ENCODE measurements around the gene ABCC10.
"Not testable (repeated sequence)": the region's sequence is repeated elsewhere in the genome, so short reads cannot be mapped to it uniquely, and the experiment has no call there.

ABCC10 gene

DNA sequence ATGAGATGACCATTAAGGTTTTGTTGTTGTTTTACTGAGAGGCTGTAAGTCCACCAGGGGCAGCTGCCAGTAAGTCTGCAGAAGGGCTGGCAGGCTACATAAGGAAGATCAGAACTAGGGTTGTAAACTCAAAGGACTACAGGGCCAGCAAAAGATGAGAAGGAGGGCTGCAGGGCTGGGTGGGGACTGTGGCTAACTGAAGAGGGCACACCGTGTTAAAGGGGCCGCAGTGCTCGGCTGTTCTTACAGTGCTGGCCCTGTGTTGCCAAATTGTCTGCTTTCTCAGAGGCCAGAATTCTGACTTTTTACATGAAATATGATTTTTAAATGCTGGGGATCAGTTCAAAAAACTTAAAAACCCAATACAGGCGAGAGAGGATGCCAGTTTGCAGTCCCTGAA lies 32.4 kb upstream of the ABCC10 start:
- no peak for FAIRE-seq
- no peak for DNase-seq (ENCODE audit: insufficient read length)
- no peak for TF ChIP-seq POLR2AphosphoS5 (IDR thresholded peaks at IDR 0.05; ENCODE audit: low read depth, low read length)

GRCh38 chr6:43395776-43396175 lies 31.6 kb upstream of the ABCC10 start:
- DNase-seq (ENCODE audit: insufficient read length) (no peak), FAIRE-seq (no peak)
- no peak for TF ChIP-seq POLR2AphosphoS5 (IDR thresholded peaks at IDR 0.05; ENCODE audit: low read depth, low read length)
- no peak for TF ChIP-seq POLR2A (IDR thresholded peaks at IDR 0.05; ENCODE audit: low read depth, low read length)
- no peak for TF ChIP-seq TAF1 (IDR thresholded peaks at IDR 0.05; ENCODE audit: borderline replicate concordance, low read depth, low read length)

- FAIRE-seq (no peak), DNase-seq (ENCODE audit: insufficient read length) (no peak)
Observed at GRCh38 chr6:43396408-43397149, 30.8 kb upstream of the ABCC10 start.

GRCh38 chr6:43399932-43400487 lies 27.3 kb upstream of the ABCC10 start:
- no peak for TF ChIP-seq POLR2A (IDR thresholded peaks at IDR 0.05; ENCODE audit: low read depth, low read length)
- no peak for TF ChIP-seq TAF1 (IDR thresholded peaks at IDR 0.05; ENCODE audit: borderline replicate concordance, low read depth, low read length)
- TF ChIP-seq POLR2AphosphoS5 (IDR thresholded peaks at IDR 0.05; ENCODE audit: low read depth, low read length) = no peak
- DNase-seq (ENCODE audit: insufficient read length) (no peak), FAIRE-seq (no peak)

More at GRCh38 chr6:43396408-43397149, 30.8 kb upstream of the ABCC10 start:
- TF ChIP-seq TAF1 (IDR thresholded peaks at IDR 0.05; ENCODE audit: borderline replicate concordance, low read depth, low read length) (no peak), POLR2A (IDR thresholded peaks at IDR 0.05; ENCODE audit: low read depth, low read length) (no peak), POLR2AphosphoS5 (IDR thresholded peaks at IDR 0.05; ENCODE audit: low read depth, low read length) (no peak)

DNA sequence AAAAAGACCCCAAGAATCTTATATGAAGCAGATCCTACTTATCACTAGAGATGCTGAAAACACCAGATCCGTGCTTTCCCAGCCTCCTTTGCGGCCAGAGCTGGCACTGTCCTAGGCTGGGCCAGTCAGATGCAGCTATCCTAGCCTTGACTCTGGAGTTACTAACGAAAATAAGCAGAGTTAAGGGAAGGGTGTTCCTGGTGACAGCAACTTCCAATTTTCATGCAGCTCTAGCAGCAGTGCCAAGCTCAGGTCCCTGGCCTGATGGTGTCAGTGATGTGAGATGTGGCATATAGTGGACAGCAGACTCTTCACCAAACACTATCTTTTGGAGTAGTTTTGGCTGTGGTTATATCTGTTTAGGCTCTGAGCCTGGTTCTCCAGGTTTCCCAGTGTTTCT lies 25.6 kb upstream of the ABCC10 start:
- DNase-seq (ENCODE audit: insufficient read length) = no peak
- no peak for TF ChIP-seq POLR2AphosphoS5 (IDR thresholded peaks at IDR 0.05; ENCODE audit: low read depth, low read length)
- TF ChIP-seq TAF1 (IDR thresholded peaks at IDR 0.05; ENCODE audit: borderline replicate concordance, low read depth, low read length) = no peak
- no peak for TF ChIP-seq POLR2A (IDR thresholded peaks at IDR 0.05; ENCODE audit: low read depth, low read length)
- no peak for FAIRE-seq

- DNase-seq (ENCODE audit: insufficient read length) = no peak
Observed at GRCh38 chr6:43402820-43403219, 24.5 kb upstream of the ABCC10 start.

DNA sequence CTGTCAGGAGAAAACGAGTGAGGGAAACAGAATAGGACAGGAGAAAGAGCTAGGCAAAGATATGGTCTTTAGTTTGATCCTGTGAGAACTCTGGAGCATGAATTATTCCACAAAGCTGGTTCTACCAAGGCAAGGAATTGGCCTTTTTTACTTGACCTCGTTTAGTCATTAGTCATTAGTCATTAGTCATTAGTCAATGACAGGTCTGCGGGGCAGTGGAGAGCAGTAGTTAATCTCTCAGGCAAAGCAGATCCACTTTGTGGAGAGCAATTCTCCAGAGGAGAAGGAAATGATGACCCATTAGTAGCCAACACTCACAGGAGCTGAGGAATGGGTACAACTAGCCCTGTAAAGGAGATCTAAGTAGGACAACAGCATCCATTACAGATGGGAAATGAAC lies 22.0 kb upstream of the ABCC10 start:
- TF ChIP-seq POLR2AphosphoS5 (IDR thresholded peaks at IDR 0.05; ENCODE audit: low read depth, low read length) (no peak), TAF1 (IDR thresholded peaks at IDR 0.05; ENCODE audit: borderline replicate concordance, low read depth, low read length) (no peak), POLR2A (IDR thresholded peaks at IDR 0.05; ENCODE audit: low read depth, low read length) (no peak)
- DNase-seq (ENCODE audit: insufficient read length) = no peak
- FAIRE-seq = no peak

More at GRCh38 chr6:43402820-43403219, 24.5 kb upstream of the ABCC10 start:
- no peak for TF ChIP-seq TAF1 (IDR thresholded peaks at IDR 0.05; ENCODE audit: borderline replicate concordance, low read depth, low read length)
- TF ChIP-seq POLR2A (IDR thresholded peaks at IDR 0.05; ENCODE audit: low read depth, low read length) = no peak
- no peak for TF ChIP-seq POLR2AphosphoS5 (IDR thresholded peaks at IDR 0.05; ENCODE audit: low read depth, low read length)
- no peak for FAIRE-seq

DNA sequence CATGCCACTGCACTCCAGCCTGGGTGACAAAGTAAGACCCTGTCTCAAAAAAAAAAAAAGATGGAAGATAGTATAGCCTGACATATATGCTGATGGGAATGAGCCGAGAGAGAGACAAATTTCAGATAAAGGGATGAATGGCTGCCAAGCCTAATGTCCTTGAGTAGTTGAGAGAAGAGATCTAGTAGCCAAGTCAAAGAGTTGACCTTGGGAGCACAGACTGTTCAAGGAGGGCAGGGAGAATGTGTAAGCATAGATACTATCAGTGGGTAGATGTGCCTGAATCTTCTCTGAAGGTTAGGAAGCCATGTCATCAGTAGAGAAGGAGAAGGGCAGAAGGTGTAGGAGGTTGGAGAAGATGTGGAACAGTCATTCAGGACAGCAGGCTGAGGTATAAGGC lies 20.0 kb upstream of the ABCC10 start:
- no peak for TF ChIP-seq TAF1 (IDR thresholded peaks at IDR 0.05; ENCODE audit: borderline replicate concordance, low read depth, low read length)
- DNase-seq (ENCODE audit: insufficient read length) (no peak), FAIRE-seq (no peak)

DNA sequence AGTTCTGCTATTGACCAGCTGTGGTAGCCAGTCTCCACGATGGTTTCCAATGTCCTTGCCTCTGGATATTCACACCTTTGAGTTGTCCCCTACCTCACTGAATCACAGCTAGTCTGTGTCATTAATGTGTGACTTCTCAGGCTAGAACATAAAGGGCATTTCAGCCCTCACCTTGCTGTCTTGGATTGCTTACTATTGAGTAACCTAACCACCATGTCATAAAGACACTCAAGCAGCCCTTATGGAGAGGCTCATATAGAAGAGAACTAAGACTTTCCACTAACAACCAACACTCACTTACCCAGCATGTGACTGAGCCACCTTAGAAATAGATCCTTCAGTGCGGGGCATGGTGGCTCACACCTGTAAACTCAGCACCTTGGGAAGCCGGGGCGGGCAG lies 19.1 kb upstream of the ABCC10 start:
- DNase-seq (ENCODE audit: insufficient read length) (no peak), FAIRE-seq (no peak)
- no peak for TF ChIP-seq POLR2A (IDR thresholded peaks at IDR 0.05; ENCODE audit: low read depth, low read length)
- no peak for TF ChIP-seq POLR2AphosphoS5 (IDR thresholded peaks at IDR 0.05; ENCODE audit: low read depth, low read length)
- no peak for TF ChIP-seq TAF1 (IDR thresholded peaks at IDR 0.05; ENCODE audit: borderline replicate concordance, low read depth, low read length)

GRCh38 chr6:43410776-43411175 lies 16.6 kb upstream of the ABCC10 start:
- FAIRE-seq; DNase-seq (ENCODE audit: insufficient read length): not testable (repeated sequence)

- no peak for FAIRE-seq
- TF ChIP-seq TAF1 (IDR thresholded peaks at IDR 0.05; ENCODE audit: borderline replicate concordance, low read depth, low read length) (no peak), POLR2A (IDR thresholded peaks at IDR 0.05; ENCODE audit: low read depth, low read length) (no peak), POLR2AphosphoS5 (IDR thresholded peaks at IDR 0.05; ENCODE audit: low read depth, low read length) (no peak)
- DNase-seq (ENCODE audit: insufficient read length) = no peak
Observed at GRCh38 chr6:43412541-43412940, 14.8 kb upstream of the ABCC10 start.

DNA sequence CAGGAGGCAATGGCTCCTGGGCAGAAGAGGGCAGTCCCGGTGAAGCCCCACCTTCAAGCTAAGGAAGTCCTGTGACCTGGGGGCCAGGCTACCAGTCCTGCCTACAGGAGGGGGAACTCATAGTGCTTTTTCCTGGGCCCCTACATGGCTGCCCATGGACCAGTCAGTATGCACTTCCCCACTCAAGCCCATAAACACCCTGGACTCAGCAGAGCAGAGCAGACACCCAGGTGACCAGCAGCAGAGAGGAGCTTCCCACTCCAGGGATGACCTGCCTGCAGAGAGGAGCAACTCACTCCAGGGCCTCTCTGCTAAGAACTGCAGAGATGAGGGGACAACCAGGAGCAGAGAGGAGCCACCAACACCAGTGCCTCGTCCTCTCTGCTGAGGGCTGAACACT lies 14.3 kb upstream of the ABCC10 start:
- FAIRE-seq (no peak), DNase-seq (ENCODE audit: insufficient read length) (no peak)
- TF ChIP-seq TAF1 (IDR thresholded peaks at IDR 0.05; ENCODE audit: borderline replicate concordance, low read depth, low read length) (no peak), POLR2A (IDR thresholded peaks at IDR 0.05; ENCODE audit: low read depth, low read length) (no peak), POLR2AphosphoS5 (IDR thresholded peaks at IDR 0.05; ENCODE audit: low read depth, low read length) (no peak)

- DNase-seq (ENCODE audit: insufficient read length); FAIRE-seq: not testable (repeated sequence)
Observed at GRCh38 chr6:43415275-43415674, 12.1 kb upstream of the ABCC10 start.

Measured in GM12892 (cell line).